ENCODE data around the gene MAPK8.

Gene MAPK8

DNA sequence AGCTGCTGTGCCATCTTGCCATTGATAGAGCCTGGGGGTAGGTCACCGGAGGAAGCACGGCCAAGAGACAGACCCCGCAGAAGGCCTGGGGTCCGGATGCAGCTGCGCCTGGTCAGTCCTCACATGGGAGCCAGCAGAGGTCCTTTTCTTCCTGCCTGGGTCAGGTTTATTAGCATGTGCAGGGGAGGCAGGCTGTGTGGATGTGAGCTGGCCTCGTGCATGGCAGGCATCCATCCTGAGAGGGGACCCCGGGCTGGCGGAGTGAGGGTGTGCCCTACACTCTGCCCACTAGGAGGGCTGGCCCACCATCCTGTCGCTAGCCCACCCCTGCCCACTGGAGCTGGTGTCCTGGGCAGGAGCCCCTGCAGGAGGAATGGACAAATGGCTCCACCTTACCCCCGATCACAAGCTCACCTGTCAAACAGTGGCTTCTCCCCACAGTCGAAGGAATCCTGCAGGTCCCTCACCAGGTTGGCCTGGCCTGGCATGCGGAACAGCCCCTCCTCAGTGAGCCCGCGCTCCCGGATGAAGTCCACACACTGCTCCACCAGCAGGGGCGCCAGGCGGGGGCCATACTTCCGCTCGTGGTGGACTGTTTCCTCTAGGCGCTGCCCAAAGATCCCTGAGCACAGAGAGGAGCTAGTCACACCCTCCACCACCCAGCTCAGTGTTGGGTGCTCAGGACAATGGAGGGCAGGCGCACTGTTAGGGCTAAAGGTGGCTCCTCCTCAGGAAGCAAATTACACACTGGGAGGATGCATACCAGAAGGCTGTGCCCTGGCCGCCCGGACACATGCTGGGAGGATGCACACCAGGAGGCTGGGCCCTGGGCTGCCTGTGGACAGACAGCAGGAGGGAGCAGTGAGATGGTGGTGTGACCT lies 153.0 kb downstream of the MAPK8 start:
- Histone ChIP-seq H4K12ac (ENCODE audit: low read depth, low read length) (no peak overlapping the region), H3K27ac (ENCODE audit: low read depth, low read length) (no peak overlapping the region), H2AFZ (ENCODE audit: insufficient read depth, low read length, poor library complexity) (no peak overlapping the region), H3K79me1 (ENCODE audit: low read length) (no peaks in the 10 kb centered on the region), H3K36me3 (ENCODE audit: control insufficient read depth in 1 of 2, insufficient read depth in 2 of 2, low read length in 2 of 2) (no peaks in the 10 kb centered on the region), H2BK12ac (ENCODE audit: low read length) (no peak overlapping the region), H3K79me2 (ENCODE audit: control insufficient read depth, insufficient read depth, low read length, poor library complexity) (no peaks in the 10 kb centered on the region), H3K23ac (ENCODE audit: low read length) (no peak overlapping the region), H2BK5ac (ENCODE audit: low read depth, low read length, poor library complexity) (no peak overlapping the region), H3K4me1 (ENCODE audit: control insufficient read depth in 1 of 2, insufficient read depth in 2 of 2, low read length in 2 of 2) (no peaks in the 10 kb centered on the region), H2BK120ac (ENCODE audit: insufficient read depth, low read length, poor library complexity) (no peak overlapping the region), H3K4ac (ENCODE audit: low read depth, low read length) (no peak overlapping the region), H3K4me2 (ENCODE audit: low read length) (no peak overlapping the region), H4K8ac (ENCODE audit: low read depth, low read length) (no peak overlapping the region), H3K9me3 (ENCODE audit: insufficient read depth, low read depth, low read length) (peaks cover 2% of the 10 kb centered on the region), H3K18ac (ENCODE audit: low read length) (no peak overlapping the region), H2AK5ac (ENCODE audit: low read length) (no peak overlapping the region), H3K14ac (ENCODE audit: low read length) (no peak overlapping the region), H3K4me3 (ENCODE audit: low read depth, low read length) (no peak overlapping the region), H3K27me3 (ENCODE audit: insufficient read depth, low read length) (no peaks in the 10 kb centered on the region), H3K9ac (ENCODE audit: low read length) (no peak overlapping the region), H4K91ac (ENCODE audit: low read depth, low read length) (no peak overlapping the region)
- DNase-seq: no peak
- WGBS (ENCODE audit: extremely low coverage, insufficient coverage, insufficient read length): no CpG with 5 or more reads among the region's 23 CpGs

DNA sequence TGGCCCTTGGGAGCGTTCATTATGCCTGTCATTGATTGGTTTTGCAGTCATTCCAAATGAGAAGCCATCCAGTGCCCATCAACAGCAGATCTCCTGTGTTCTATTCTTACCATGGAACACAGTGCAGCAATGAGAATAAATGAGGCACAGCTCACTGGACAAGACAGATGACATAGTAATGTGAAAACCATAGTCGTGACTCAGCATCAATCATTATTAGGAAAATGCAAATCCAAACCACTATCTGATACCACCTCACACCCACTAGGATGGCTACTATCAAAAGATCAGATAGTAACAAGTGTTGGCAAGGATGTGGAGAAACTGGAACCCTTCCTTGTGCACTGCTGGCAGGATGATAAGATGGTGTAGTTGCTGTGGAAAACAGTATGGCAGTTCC lies 153.7 kb downstream of the MAPK8 start:
- H3K79me2 ChIP-seq (ENCODE audit: control insufficient read depth, insufficient read depth, low read length, poor library complexity): no peaks in the 10 kb centered on the region
- H3K27me3 ChIP-seq (ENCODE audit: insufficient read depth, low read length): no peaks in the 10 kb centered on the region
- no CpG with 5 or more reads among the region's 2 CpGs for WGBS (ENCODE audit: extremely low coverage, insufficient coverage, insufficient read length)
- no peak overlapping the region for H2AFZ ChIP-seq (ENCODE audit: insufficient read depth, low read length, poor library complexity)
- H3K14ac ChIP-seq (ENCODE audit: low read length): no peak overlapping the region
- no peak overlapping the region for H4K8ac ChIP-seq (ENCODE audit: low read depth, low read length)
- no peak overlapping the region for H3K18ac ChIP-seq (ENCODE audit: low read length)
- H2AK5ac ChIP-seq (ENCODE audit: low read length): no peak overlapping the region
- no peak overlapping the region for H3K4ac ChIP-seq (ENCODE audit: low read depth, low read length)
- H3K4me2 ChIP-seq (ENCODE audit: low read length): no peak overlapping the region
- no peak overlapping the region for H3K23ac ChIP-seq (ENCODE audit: low read length)
- H3K9me3 ChIP-seq (ENCODE audit: insufficient read depth, low read depth, low read length): no peaks in the 10 kb centered on the region
- H4K12ac ChIP-seq (ENCODE audit: low read depth, low read length): no peak overlapping the region
- no peak overlapping the region for H3K4me3 ChIP-seq (ENCODE audit: low read depth, low read length)
- H2BK5ac ChIP-seq (ENCODE audit: low read depth, low read length, poor library complexity): no peak overlapping the region
- DNase-seq: no peak
- H2BK120ac ChIP-seq (ENCODE audit: insufficient read depth, low read length, poor library complexity): no peak overlapping the region
- H2BK12ac ChIP-seq (ENCODE audit: low read length): no peak overlapping the region
- H3K27ac ChIP-seq (ENCODE audit: low read depth, low read length): no peak overlapping the region
- no peaks in the 10 kb centered on the region for H3K36me3 ChIP-seq (ENCODE audit: control insufficient read depth in 1 of 2, insufficient read depth in 2 of 2, low read length in 2 of 2)
- no peaks in the 10 kb centered on the region for H3K4me1 ChIP-seq (ENCODE audit: control insufficient read depth in 1 of 2, insufficient read depth in 2 of 2, low read length in 2 of 2)
- no peak overlapping the region for H4K91ac ChIP-seq (ENCODE audit: low read depth, low read length)
- H3K9ac ChIP-seq (ENCODE audit: low read length): no peak overlapping the region
- H3K79me1 ChIP-seq (ENCODE audit: low read length): no peaks in the 10 kb centered on the region

- Histone ChIP-seq H3K27ac (ENCODE audit: low read depth, low read length) (no peak overlapping the region), H4K91ac (ENCODE audit: low read depth, low read length) (no peak overlapping the region), H3K4me2 (ENCODE audit: low read length) (no peak overlapping the region), H2BK12ac (ENCODE audit: low read length) (no peak overlapping the region), H3K4ac (ENCODE audit: low read depth, low read length) (no peak overlapping the region), H3K79me1 (ENCODE audit: low read length) (peaks cover 2% of the 10 kb centered on the region), H2AK5ac (ENCODE audit: low read length) (no peak overlapping the region), H3K79me2 (ENCODE audit: control insufficient read depth, insufficient read depth, low read length, poor library complexity) (peaks cover 1% of the 10 kb centered on the region), H2BK5ac (ENCODE audit: low read depth, low read length, poor library complexity) (no peak overlapping the region), H3K23ac (ENCODE audit: low read length) (no peak overlapping the region), H4K8ac (ENCODE audit: low read depth, low read length) (no peak overlapping the region), H3K27me3 (ENCODE audit: insufficient read depth, low read length) (no peaks in the 10 kb centered on the region), H4K12ac (ENCODE audit: low read depth, low read length) (no peak overlapping the region), H3K36me3 (ENCODE audit: control insufficient read depth in 1 of 2, insufficient read depth in 2 of 2, low read length in 2 of 2) (no peaks in the 10 kb centered on the region), H3K4me1 (ENCODE audit: control insufficient read depth in 1 of 2, insufficient read depth in 2 of 2, low read length in 2 of 2) (peaks cover 7% of the 10 kb centered on the region in 2 experiments), H3K14ac (ENCODE audit: low read length) (no peak overlapping the region), H2BK120ac (ENCODE audit: insufficient read depth, low read length, poor library complexity) (no peak overlapping the region), H3K9me3 (ENCODE audit: insufficient read depth, low read depth, low read length) (no peaks in the 10 kb centered on the region), H3K4me3 (ENCODE audit: low read depth, low read length) (no peak overlapping the region), H3K18ac (ENCODE audit: low read length) (no peak overlapping the region), H3K9ac (ENCODE audit: low read length) (no peak overlapping the region), H2AFZ (ENCODE audit: insufficient read depth, low read length, poor library complexity) (no peak overlapping the region)
- no CpG with 5 or more reads among the region's 12 CpGs for WGBS (ENCODE audit: extremely low coverage, insufficient coverage, insufficient read length)
- no peak for DNase-seq
These were observed 155.4 kb downstream of the MAPK8 start for GRCh38 chr10:48461623-48462481.

DNA sequence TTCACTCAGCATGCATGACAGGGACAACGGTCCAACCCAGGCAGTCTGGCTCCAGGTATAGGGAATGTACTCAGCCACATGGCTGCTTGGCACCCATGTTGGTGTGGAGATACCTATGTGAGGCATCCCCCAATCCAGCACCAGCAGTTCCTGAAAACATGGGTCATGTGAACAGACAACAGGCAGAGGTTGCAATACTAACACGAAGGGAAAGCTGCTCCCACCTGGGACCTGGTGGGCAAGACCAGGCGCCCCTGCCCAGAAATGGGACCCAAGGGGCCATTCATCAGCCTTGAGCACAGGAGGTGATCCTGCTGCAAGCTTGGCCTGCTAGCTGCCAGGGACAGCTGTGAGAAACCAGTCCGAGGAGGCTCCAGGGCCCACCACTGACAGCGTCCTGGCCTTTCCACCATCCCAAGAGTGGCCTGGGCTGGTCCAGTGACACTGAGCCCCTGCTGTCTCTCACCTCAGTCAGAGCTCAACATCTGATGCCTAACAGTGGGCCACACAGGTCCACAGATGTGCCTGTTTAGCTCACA lies 156.1 kb downstream of the MAPK8 start:
- H2BK5ac ChIP-seq (ENCODE audit: low read depth, low read length, poor library complexity): no peak overlapping the region
- peaks cover 2% of the 10 kb centered on the region for H3K79me1 ChIP-seq (ENCODE audit: low read length)
- H3K23ac ChIP-seq (ENCODE audit: low read length): no peak overlapping the region
- H3K9ac ChIP-seq (ENCODE audit: low read length): no peak overlapping the region
- no peak overlapping the region for H3K18ac ChIP-seq (ENCODE audit: low read length)
- H2BK120ac ChIP-seq (ENCODE audit: insufficient read depth, low read length, poor library complexity): no peak overlapping the region
- H2BK12ac ChIP-seq (ENCODE audit: low read length): no peak overlapping the region
- H3K27me3 ChIP-seq (ENCODE audit: insufficient read depth, low read length): no peaks in the 10 kb centered on the region
- no peak overlapping the region for H4K91ac ChIP-seq (ENCODE audit: low read depth, low read length)
- no peak overlapping the region for H3K14ac ChIP-seq (ENCODE audit: low read length)
- H4K12ac ChIP-seq (ENCODE audit: low read depth, low read length): no peak overlapping the region
- no peak overlapping the region for H4K8ac ChIP-seq (ENCODE audit: low read depth, low read length)
- WGBS (ENCODE audit: extremely low coverage, insufficient coverage, insufficient read length): no CpG with 5 or more reads among the region's 5 CpGs
- H3K4me1 ChIP-seq (ENCODE audit: control insufficient read depth in 1 of 2, insufficient read depth in 2 of 2, low read length in 2 of 2): peaks cover 8 to 10% of the 10 kb centered on the region in 2 experiments
- no peak for DNase-seq
- no peak overlapping the region for H3K4ac ChIP-seq (ENCODE audit: low read depth, low read length)
- H3K27ac ChIP-seq (ENCODE audit: low read depth, low read length): no peak overlapping the region
- peaks cover 1% of the 10 kb centered on the region for H3K79me2 ChIP-seq (ENCODE audit: control insufficient read depth, insufficient read depth, low read length, poor library complexity)
- no peaks in the 10 kb centered on the region for H3K36me3 ChIP-seq (ENCODE audit: control insufficient read depth in 1 of 2, insufficient read depth in 2 of 2, low read length in 2 of 2)
- no peak overlapping the region for H3K4me3 ChIP-seq (ENCODE audit: low read depth, low read length)
- H3K4me2 ChIP-seq (ENCODE audit: low read length): no peak overlapping the region
- H3K9me3 ChIP-seq (ENCODE audit: insufficient read depth, low read depth, low read length): no peaks in the 10 kb centered on the region
- H2AFZ ChIP-seq (ENCODE audit: insufficient read depth, low read length, poor library complexity): no peak overlapping the region
- H2AK5ac ChIP-seq (ENCODE audit: low read length): no peak overlapping the region
